Tibial artery (tissue), 4 donors: ENCODE results near the gene SPATC1L.

Experiments used
- DNase-seq, 2 donors: peaks; one replicate each; pipeline ENCODE4 v3.0.0-alpha.2; 2019
- H3K27ac ChIP-seq, 2 donors: fragments of 200-600 bp; sonication (generic) in 1 of 2; 1 replicate in 1 of 2; 2 replicates in 1 of 2; pipeline ENCODE4 v1.5.1; 2018 to 2019; ENCODE audit warnings: mild to moderate bottlenecking in 1 of 2
- H3K27me3 ChIP-seq, 2 donors: fragments of 200-600 bp; sonication (generic) in 1 of 2; one replicate each; pipeline versions ENCODE4 v1.5.1 to v1.6.0; 2016 to 2019
- H3K36me3 ChIP-seq, 3 donors: fragments of 200-600 bp; sonication (generic) in 2 of 3; one replicate each; pipeline ENCODE4 v1.5.1; 2016 to 2019; ENCODE audit warnings: mild to moderate bottlenecking in 2 of 3
- H3K4me1 ChIP-seq, 4 donors: fragments of 200-600 bp; sonication (generic) in 2 of 4; 1 replicate in 3 of 4; 2 replicates in 1 of 4; pipeline ENCODE4 v1.5.1; 2016 to 2019
- H3K4me3 ChIP-seq, 2 donors: fragments of 200-600 bp; sonication (generic) in 1 of 2; 1 replicate in 1 of 2; 2 replicates in 1 of 2; pipeline ENCODE4 v1.5.1; 2018 to 2019; ENCODE audit warnings: mild to moderate bottlenecking in 2 of 2
- H3K9me3 ChIP-seq, 3 donors: fragments of 200-600 bp; sonication (generic) in 1 of 3; one replicate each; pipeline ENCODE4 v1.5.1; 2016 to 2019
- CTCF ChIP-seq, 2 experiments: fragments of 200-600 bp in 1 of 2; fragments of 450-650 bp in 1 of 2; IDR thresholded peaks; one replicate each; pipeline ENCODE4 v1.5.1; 2017 to 2019; ENCODE audit warnings: antibody characterized with exemption in 2 of 2, mild to moderate bottlenecking in 1 of 2, moderate library complexity in 1 of 2
- intact Hi-C: fragments of 100-400 bp; cut with DNase I; formaldehyde crosslinking; loops from one replicate; pipeline ENCODE4 v1.15.0; 2023; ENCODE audit warnings: low total_unique reads

The SPATC1L gene

GRCh38 chr21:46189213-46189958, 5.1 kb upstream of the SPATC1L start:
- Histone ChIP-seq H3K27ac (peak overlapping the region in 1 of 2 donors; percentile 23), H3K4me3 (no peak overlapping the region), H3K4me1 (peaks cover 0 to 11% (median 1%) of the 10 kb centered on the region in 4 donors), H3K9me3 (no peaks in the 10 kb centered on the region), H3K36me3 (peaks cover 36 to 52% (median 48%) of the 10 kb centered on the region in 3 donors), H3K27me3 (no peaks in the 10 kb centered on the region)
- TF ChIP-seq CTCF (IDR thresholded peaks at IDR 0.05), result no peak
- intact Hi-C loops, result no loop called here
- no peak for DNase-seq

GRCh38 chr21:46188226-46189212, 4.3 kb upstream of the SPATC1L start:
- H3K27ac ChIP-seq, result peak overlapping the region in 1 of 2 donors; percentile 23
- H3K27me3 ChIP-seq, result no peaks in the 10 kb centered on the region
- no peak overlapping the region for H3K4me3 ChIP-seq
- no peak for TF ChIP-seq CTCF (IDR thresholded peaks at IDR 0.05)
- peaks cover 27 to 43% (median 39%) of the 10 kb centered on the region in 3 donors for H3K36me3 ChIP-seq
- DNase-seq, result peak in 1 of 2 donors; percentile 64
- H3K4me1 ChIP-seq, result peaks cover 0 to 16% (median 4%) of the 10 kb centered on the region in 4 donors
- intact Hi-C loops, result no loop called here
- no peaks in the 10 kb centered on the region for H3K9me3 ChIP-seq

GRCh38 chr21:46187814-46188213, 3.6 kb upstream of the SPATC1L start:
- DNase-seq, result no peak
- peaks cover 0 to 22% (median 4%) of the 10 kb centered on the region in 4 donors for H3K4me1 ChIP-seq
- no peak for TF ChIP-seq CTCF (IDR thresholded peaks at IDR 0.05)
- no peaks in the 10 kb centered on the region for H3K9me3 ChIP-seq
- H3K36me3 ChIP-seq, result peaks cover 25 to 37% (median 34%) of the 10 kb centered on the region in 3 donors
- H3K27ac ChIP-seq, result no peak overlapping the region
- intact Hi-C loops, result no loop called here
- no peak overlapping the region for H3K4me3 ChIP-seq
- H3K27me3 ChIP-seq, result peaks cover 0 to under 1% of the 10 kb centered on the region in 2 donors

- peaks cover 19 to 32% (median 29%) of the 10 kb centered on the region in 3 donors for H3K36me3 ChIP-seq
- H3K4me1 ChIP-seq, result peaks cover 0 to 22% (median 4%) of the 10 kb centered on the region in 4 donors
- DNase-seq, result no peak
- no peak overlapping the region for H3K27ac ChIP-seq
- intact Hi-C loops, result no loop called here
- TF ChIP-seq CTCF (IDR thresholded peaks at IDR 0.05), result no peak
- no peaks in the 10 kb centered on the region for H3K9me3 ChIP-seq
- H3K27me3 ChIP-seq, result peaks cover 0 to 7% of the 10 kb centered on the region in 2 donors
- no peak overlapping the region for H3K4me3 ChIP-seq
These were observed 3.0 kb upstream of the SPATC1L start for GRCh38 chr21:46187261-46187660.

GRCh38 chr21:46185716-46186115, 1.5 kb upstream of the SPATC1L start:
- peak overlapping the region in 1 of 2 donors; percentile 58 for H3K4me3 ChIP-seq
- H3K36me3 ChIP-seq, result peaks cover 5 to 21% (median 19%) of the 10 kb centered on the region in 3 donors
- no peaks in the 10 kb centered on the region for H3K9me3 ChIP-seq
- H3K4me1 ChIP-seq, result peaks cover 0 to 22% (median 4%) of the 10 kb centered on the region in 4 donors
- peak overlapping the region; percentile 54 to 74 for H3K27ac ChIP-seq
- intact Hi-C loops, result no loop called here
- peaks cover 0 to 7% of the 10 kb centered on the region in 2 donors for H3K27me3 ChIP-seq
- DNase-seq, result no peak
- TF ChIP-seq CTCF (IDR thresholded peaks at IDR 0.05), result no peak
